ENCODE results near the gene PDE6H.

DNA sequence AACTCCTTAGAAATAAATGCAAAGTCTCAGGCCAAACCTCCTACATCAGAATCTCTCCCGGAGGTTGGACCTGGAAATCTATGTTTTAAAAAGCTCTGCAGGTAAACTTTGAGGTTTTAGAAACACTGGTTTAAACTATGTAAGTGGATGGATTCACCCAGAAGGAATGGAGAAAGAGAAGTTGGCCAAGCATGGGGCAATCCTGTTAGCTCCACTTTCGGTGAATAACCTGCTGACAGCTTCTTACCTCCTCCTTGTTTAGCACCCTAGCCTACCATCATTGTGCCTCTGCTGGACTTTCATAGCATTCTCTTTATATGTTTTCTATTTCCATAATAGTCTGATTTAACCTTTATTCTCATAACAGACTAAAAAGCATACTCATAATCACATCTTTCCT is 8.4 kb upstream of the PDE6H start:
- TF ChIP-seq POLR2AphosphoS5 (IDR thresholded peaks at IDR 0.05; ENCODE audit: low read depth, low read length) (no peak), JUND (IDR thresholded peaks at IDR 0.05) (no peak), RAD21 (IDR thresholded peaks at IDR 0.05; ENCODE audit: low read length) (no peak)
- TF ChIP-seq, protein P1, sequence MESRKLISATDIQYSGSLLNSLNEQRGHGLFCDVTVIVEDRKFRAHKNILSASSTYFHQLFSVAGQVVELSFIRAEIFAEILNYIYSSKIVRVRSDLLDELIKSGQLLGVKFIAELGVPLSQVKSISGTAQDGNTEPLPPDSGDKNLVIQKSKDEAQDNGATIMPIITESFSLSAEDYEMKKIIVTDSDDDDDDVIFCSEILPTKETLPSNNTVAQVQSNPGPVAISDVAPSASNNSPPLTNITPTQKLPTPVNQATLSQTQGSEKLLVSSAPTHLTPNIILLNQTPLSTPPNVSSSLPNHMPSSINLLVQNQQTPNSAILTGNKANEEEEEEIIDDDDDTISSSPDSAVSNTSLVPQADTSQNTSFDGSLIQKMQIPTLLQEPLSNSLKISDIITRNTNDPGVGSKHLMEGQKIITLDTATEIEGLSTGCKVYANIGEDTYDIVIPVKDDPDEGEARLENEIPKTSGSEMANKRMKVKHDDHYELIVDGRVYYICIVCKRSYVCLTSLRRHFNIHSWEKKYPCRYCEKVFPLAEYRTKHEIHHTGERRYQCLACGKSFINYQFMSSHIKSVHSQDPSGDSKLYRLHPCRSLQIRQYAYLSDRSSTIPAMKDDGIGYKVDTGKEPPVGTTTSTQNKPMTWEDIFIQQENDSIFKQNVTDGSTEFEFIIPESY (IDR thresholded peaks at IDR 0.05; ENCODE audit: borderline replicate concordance, low read depth): no peak
- TF ChIP-seq, protein P2, sequence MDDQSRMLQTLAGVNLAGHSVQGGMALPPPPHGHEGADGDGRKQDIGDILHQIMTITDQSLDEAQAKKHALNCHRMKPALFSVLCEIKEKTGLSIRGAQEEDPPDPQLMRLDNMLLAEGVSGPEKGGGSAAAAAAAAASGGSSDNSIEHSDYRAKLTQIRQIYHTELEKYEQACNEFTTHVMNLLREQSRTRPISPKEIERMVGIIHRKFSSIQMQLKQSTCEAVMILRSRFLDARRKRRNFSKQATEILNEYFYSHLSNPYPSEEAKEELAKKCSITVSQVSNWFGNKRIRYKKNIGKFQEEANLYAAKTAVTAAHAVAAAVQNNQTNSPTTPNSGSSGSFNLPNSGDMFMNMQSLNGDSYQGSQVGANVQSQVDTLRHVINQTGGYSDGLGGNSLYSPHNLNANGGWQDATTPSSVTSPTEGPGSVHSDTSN (IDR thresholded peaks at IDR 0.05): no peak

Data from SK-N-SH (cell line).